COLO668 (cell line): ENCODE data around the gene SMC6.

Experiments used
- DNase-seq: peaks from one replicate; lab custom pipeline; 2025; ENCODE audit not compliant: unreplicated experiment; lab: John Stamatoyannopoulos, UW

Gene SMC6

GRCh38 chr2:17717666-17718065 lies 35.9 kb downstream of the SMC6 start:
- no peak for DNase-seq

GRCh38 chr2:17713291-17713690 lies 40.3 kb downstream of the SMC6 start:
- no peak for DNase-seq

DNA sequence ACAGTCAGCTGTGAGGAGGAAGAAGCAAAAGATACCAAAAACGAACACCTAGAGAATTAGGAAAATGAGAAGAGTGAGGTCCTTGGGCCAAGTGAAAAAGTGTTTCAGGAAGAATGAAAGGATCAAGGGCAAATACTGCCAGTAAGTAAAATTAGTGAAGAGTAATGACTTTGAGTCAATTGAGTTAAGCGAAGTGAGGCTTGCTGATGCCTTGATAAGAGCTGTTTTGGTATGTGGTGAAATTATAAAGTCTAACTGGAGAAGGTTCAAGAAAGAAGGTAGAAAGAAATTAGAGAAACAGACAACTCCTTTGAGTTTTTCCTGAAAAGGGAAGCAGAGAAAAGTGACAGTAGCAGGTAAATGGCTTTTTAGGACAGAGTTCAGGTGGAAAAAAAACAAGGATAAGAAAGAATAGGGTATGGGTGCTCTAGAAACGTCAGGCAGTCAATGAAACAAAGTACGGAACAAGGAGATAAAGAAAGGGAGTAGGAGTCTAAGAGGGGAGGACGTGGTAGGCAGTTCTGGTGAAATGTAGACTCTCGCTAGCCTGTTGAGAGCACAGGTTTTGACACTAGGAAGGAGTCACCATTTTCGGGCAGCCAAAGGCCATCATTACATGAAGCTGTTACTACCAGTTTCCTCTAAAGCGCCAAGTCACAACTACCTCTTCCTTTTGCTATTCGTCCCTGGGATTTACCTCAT lies 42.9 kb downstream of the SMC6 start:
- DNase-seq = no peak

GRCh38 chr2:17709897-17710296 lies 43.7 kb downstream of the SMC6 start:
- no peak for DNase-seq

DNA sequence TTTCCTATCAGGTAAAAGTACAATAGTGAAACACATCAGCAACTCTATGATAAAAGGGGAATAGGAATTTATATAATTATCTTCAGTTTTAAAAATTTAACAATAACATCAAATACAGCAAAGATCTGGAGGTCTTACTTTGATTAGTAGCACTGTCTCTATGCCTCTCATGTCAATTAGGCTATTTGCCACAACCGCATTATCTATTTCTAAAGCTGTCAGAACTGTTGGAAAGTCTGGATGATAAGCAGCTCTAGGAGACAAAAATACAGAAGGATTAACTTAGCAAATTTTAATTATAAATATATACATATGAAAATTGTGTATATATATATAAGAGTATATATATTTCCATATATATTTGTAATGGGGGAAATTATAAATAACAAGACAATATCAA lies 45.1 kb downstream of the SMC6 start:
- DNase-seq = no peak

- DNase-seq = no peak
Observed at GRCh38 chr2:17706845-17707244, 46.8 kb downstream of the SMC6 start.

- no peak for DNase-seq
Observed at GRCh38 chr2:17690776-17691175, 62.8 kb downstream of the SMC6 start.

DNA sequence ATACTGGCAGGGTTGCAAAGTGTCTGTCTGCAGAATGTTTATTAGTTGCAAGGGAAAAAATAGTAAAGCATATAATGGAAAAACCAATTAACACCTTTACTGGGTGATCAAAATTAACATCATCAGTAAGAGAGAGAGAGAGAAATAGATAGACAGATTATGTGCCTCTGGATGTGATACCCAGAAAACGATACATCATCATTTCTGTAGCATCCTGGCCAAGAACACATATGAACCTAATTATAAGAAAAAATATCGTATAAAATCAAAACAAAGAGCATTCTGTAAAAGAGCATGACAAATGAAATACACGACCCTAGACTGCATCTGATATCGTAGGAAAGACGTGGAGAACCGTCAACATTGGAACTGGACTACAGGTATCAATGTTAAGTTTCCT lies 64.6 kb downstream of the SMC6 start:
- no peak for DNase-seq

DNA sequence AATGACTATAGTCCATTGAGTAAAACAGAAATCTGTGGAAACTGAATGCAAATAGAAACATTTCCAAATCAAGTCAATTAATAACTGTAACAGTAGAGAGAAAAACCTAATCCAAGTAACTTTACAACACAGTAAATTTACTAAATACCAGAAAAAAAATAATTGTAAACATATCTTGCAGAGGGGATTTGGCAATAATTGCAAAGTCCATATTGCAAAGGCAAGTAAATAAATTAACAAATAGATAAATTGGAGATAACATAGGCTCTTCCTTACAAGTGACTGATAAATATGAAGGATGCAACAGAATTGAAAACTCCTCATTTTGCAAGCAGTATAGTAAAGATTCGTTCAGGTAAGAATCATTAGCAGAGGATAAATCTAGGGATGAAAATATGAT lies 65.0 kb downstream of the SMC6 start:
- no peak for DNase-seq

DNA sequence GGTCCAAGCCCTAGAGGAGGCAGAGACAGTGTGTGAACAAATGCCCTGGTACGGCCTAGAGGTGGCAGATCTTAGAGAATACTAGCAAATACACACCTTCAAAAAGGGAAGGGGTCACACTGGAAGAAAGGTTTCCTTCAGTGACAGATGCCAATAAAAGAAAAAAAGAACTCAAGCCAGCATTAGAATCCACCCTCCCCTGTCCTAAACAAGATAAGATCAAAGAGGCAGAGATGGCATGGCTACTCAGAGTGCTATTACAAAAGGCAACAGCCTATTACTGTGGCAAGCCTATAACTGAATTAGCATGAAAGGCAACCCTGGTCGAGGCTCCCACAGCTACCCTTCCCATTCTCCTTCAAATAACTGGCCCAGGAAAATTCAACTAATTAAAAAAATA lies 69.6 kb downstream of the SMC6 start:
- no peak for DNase-seq

DNA sequence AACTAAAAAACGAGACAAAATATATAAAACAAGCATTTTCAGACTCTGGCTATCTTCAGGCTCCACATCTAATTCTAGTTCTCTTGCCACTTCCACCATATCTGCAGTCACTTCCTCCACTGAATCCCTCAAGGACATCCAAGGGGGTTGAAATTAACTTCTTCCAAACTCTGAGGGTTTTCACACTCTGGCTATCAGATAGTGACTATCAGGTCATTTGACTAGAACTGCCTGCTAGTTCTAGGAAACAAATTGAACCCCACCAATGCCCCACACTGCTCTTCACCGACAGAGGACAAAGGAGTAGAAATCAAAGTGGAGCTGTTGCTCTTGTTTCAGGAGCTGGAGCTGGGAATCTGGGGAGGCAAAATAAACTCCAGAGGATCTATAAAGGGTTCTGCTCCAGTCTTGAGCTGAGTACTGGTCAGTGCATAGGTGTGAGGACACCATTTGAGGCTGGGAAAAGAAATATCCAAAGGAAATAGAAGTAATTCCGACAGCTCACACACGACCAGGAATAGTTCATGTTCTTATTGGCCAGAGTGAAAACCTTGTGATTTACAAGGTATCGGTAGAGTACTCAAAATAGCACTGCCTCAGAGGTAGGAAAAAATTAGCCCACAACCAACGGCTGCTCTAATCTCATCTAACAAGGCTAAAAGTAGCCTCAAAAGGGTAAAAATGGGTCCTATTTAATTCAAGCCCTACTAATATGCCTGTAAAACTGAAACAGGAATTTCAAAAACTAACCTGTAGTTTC lies 71.3 kb downstream of the SMC6 start:
- no peak for DNase-seq

DNA sequence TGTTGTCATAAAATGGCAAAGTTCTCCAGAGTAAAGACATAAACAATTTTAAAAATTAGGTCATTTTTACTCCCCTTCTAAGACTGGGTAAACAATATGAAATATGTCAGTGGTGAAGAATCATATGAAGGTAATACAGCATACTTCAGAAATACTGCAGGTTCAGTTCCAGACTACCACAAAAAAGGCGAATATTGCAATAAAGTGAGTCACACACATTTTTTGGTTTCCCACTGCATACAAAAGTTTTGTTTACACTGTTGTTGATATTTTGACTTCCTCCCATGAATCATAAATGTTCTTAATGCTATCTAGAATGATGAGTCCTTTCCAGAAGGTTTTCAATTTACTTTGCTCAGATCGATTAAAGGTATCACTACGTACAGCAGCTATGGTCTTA lies 73.5 kb downstream of the SMC6 start:
- DNase-seq = no peak

- no peak for DNase-seq
Observed at GRCh38 chr2:17674817-17675216, 78.8 kb downstream of the SMC6 start.

- DNase-seq = no peak
Observed at GRCh38 chr2:17672583-17673317, 80.9 kb downstream of the SMC6 start.

DNA sequence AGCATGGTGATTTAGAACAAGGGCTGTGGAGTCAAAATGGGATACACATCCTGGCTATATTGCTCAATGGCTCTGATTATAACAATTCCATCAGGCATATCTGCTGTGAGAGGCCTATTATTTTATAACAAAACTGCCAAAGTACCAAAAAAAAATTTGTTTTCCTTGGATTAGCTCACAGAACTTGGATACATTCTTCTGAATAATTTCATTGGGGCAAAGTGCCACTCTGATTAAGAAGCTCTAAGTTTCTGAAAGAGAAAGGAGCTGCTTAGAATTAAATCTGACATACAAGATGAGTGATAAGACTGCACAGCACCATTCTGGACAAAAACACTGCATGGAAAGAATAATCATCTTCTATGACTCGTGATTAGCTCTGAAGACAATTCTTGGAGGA lies 85.7 kb downstream of the SMC6 start:
- no peak for DNase-seq

DNA sequence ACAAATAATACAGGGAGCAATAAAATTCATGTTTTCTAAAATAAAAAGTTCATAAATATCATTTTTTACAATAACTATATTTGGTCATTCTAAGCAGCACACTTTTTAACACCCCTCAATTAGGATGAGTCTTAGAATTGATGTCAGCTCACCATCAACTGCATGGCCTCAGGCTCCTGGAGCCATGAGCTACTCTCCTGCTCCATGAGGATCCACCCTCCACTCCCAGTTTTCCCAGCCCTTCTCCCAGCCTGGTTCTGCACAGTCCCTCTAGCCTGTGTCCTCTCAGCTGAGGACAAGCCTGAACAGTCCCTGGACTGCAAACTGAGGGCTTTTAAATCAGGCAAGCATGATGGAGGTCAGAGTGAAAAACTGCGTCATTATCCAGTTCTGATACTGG lies 89.1 kb downstream of the SMC6 start:
- DNase-seq = no peak

- DNase-seq = no peak
Observed at GRCh38 chr2:17662723-17663122, 90.9 kb downstream of the SMC6 start.

DNA sequence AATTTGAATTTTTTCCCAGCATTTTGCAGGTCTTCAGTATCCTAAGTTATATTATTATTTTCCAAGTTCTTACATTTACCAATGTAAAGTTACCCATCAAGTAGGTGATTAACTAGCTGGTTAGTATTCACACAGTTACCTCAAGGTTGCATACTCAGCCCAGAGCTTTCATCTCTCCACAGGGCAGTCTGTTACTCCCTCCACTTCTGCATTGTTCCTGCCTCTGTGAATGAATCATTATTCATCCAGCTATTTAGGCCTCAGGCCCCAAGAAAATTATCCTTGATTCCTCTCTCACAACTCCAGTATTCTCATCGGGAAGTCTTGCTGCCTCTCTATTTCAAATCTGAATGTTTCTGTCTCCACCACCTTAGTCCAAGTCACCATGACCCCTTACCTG lies 92.2 kb downstream of the SMC6 start:
- DNase-seq = no peak

DNA sequence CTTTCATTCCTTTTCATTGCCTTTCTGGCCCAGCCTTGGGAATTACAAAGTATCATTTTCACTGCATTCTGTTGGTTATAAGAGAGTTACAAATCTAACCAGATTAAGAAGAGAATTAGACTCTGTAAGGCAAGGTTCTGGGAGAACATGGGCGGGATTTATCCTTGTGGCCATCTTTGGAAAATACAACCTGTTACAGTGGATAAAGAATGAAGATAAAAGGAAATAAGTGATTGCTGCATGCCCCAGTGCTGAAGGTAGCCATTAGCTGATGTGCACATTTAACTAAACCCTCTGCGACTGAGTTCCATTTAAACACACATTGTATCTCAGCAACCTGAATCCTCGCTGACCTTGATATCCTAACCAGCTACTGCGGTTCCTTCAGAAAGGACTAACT lies 93.4 kb downstream of the SMC6 start:
- DNase-seq = no peak

DNA sequence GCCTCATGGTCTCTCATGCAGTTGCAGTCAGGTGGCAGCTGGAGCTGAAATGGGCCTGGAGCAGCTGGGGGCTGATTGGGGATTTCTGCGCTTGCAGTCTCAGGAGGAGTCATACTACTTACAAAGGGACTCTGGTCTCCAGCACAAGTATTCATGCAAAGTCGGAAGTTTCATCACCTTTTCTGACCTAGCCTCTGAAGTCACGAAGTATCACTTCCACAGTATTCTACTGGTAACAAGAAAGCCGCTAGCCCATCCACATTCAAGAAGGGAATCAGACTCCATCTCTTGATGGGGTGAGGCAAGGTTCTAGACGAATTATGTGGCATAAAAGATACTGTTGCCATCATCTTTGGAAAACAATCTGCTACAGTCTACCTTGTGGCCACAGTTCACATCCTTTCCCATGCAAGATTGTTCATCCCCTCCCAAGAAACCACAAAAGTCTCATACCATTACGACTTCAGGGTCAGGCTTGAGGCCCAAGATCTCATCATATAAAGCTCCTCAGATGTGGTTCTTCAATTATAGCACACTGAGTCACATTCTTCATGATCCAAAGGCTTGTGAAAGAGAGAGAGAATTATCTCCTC lies 95.3 kb downstream of the SMC6 start:
- no peak for DNase-seq

DNA sequence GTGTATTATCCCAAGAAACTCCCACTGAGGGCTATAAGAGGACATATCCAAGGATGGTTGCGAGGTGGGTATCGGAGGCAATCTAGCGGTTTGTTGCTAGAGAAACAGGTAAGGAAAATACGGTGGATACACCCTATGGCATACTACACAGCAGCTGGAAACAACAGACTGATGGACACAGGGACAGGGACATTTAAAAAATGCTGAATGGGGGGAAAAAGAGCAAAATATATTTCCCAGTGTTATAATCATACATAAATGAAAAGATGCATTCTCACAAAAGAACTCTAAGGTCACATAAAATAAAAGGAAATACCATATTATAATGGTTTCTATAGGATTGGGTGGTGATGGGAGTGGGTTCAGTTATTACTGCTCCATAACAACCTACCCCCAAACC lies 95.9 kb downstream of the SMC6 start:
- no peak for DNase-seq
